ENCODE measurements around the gene GH1. TPM values are rescaled to one million over a fixed set of nuclear protein-coding genes. Genes with fewer than 3 reads are reported as not detected.

Gene GH1
- total RNA-seq, 1 experiment from 2014 or later: not detected

GRCh38 chr17:63911657-63912100, 7.0 kb downstream of the GH1 start:
- Histone ChIP-seq H2BK15ac (ENCODE audit: low read depth, low read length) (no peak overlapping the region), H3K56ac (ENCODE audit: insufficient read length, low read depth, low read length) (no peak overlapping the region), H2BK5ac (ENCODE audit: insufficient read length, low read length) (no peak overlapping the region), H2BK120ac (ENCODE audit: low read depth, low read length, poor library complexity, severe bottlenecking) (no peak overlapping the region), H4K8ac (replicated peaks; ENCODE audit: insufficient read length, low read depth, low read length) (no peak overlapping the region), H3T11ph (ENCODE audit: low read length) (no peak overlapping the region), H3K14ac (ENCODE audit: insufficient read depth, low read length) (no peak overlapping the region), H4K91ac (ENCODE audit: insufficient read length, low read depth, low read length) (no peak overlapping the region), H3K79me2 (ENCODE audit: insufficient read depth, low read length) (no peaks in the 10 kb centered on the region), H3K79me1 (ENCODE audit: insufficient read depth, low read depth, low read length, poor library complexity, severe bottlenecking) (no peaks in the 10 kb centered on the region), H2AFZ (ENCODE audit: low read length) (no peak overlapping the region), H3K9ac (ENCODE audit: extremely low read depth, insufficient read length, low read length) (no peak overlapping the region), H4K20me1 (ENCODE audit: control insufficient read depth, insufficient read depth, insufficient read length) (no peaks in the 10 kb centered on the region), H4K5ac (ENCODE audit: insufficient read length, low read depth, low read length) (no peak overlapping the region), H2BK12ac (ENCODE audit: insufficient read length, low read depth, low read length) (no peak overlapping the region), H2BK20ac (ENCODE audit: low read depth, low read length, poor library complexity, severe bottlenecking) (no peak overlapping the region), H3K27me3 (ENCODE audit: insufficient read depth, low read length) (no peaks in the 10 kb centered on the region), H3K4ac (ENCODE audit: low read depth, low read length) (no peak overlapping the region), H3K18ac (ENCODE audit: insufficient read length, low read depth, low read length) (no peak overlapping the region), H3K23ac (ENCODE audit: insufficient read length, low read depth, low read length) (no peak overlapping the region), H3K27ac (ENCODE audit: insufficient read length, low read depth, low read length) (no peak overlapping the region), H2AK5ac (ENCODE audit: insufficient read length, low read length) (no peak overlapping the region), H3K23me2 (ENCODE audit: insufficient read length, low read depth, low read length, poor library complexity, severe bottlenecking) (no peaks in the 10 kb centered on the region), H3K9me3 (ENCODE audit: control insufficient read depth, low read depth, low read length) (no peaks in the 10 kb centered on the region), H3K4me2 (ENCODE audit: insufficient read depth, insufficient read length, low read length) (no peak overlapping the region), H3K4me1 (ENCODE audit: insufficient read depth, low read length) (no peaks in the 10 kb centered on the region; the same call in 1 of the 2 replicates)
- TF ChIP-seq CTCF (conservative IDR thresholded peaks at IDR 0.05): peak; percentile 83
- Mint-ChIP-seq H3K36me3 (ENCODE audit: insufficient read depth in 1 of 3, low read depth in 3 of 3) (no peaks in the 10 kb centered on the region), H3K27me3 (ENCODE audit: low read depth) (peaks cover 11% of the 10 kb centered on the region), H3K27ac (no peak overlapping the region), H3K4me3 (no peak overlapping the region), H3K9me3 (no peaks in the 10 kb centered on the region; a peak in 1 of 5 replicates), H3K4me1 (peaks cover 11 to 24% of the 10 kb centered on the region in 2 experiments)
- DNase-seq: peak; percentile 82
- no CpG with 5 or more reads among the region's 8 CpGs for WGBS (ENCODE audit: extremely low coverage, insufficient read length, low lambda C conversion rate)
